ENCODE data around the gene SNX27.

DNA sequence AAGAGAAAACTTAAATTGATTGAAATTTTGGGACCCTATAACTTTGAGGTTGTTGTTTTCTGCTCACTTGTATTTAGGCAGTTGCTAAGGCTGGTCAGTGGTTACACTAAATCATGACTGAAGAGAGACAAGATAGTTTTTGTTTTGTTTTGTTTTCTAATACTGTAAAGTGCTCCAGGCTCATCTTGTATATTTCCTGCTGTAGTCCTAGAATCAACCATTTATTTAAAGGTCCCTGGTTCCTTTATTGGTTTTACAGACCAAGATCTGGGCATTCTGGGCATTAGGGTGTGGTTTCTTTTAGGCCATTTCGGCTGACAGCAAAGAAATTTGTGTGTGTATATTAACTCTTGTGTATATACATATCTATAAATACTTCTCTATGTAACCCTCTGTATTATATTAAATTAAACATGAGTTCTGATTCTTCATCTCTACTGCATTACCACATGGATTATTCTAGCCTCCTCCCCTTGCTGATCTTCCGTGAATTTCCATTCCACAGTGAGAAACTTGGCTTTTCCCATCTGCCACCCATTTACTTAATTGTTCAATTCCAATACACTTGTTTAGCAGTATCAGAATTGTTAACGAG lies 15.0 kb downstream of the SNX27 start:
- TF ChIP-seq TAF1 (IDR thresholded peaks at IDR 0.05; ENCODE audit: borderline replicate concordance, insufficient read depth, low read length) (no peak), POLR2AphosphoS5 (IDR thresholded peaks at IDR 0.05; ENCODE audit: low read depth, low read length) (no peak)
